NCI-H1694 (cell line): Measurements from ENCODE around the gene PTGR3.

Source experiments
- DNase-seq: peaks from one replicate; lab custom pipeline; 2025; lab: John Stamatoyannopoulos, UW

PTGR3 gene

DNA sequence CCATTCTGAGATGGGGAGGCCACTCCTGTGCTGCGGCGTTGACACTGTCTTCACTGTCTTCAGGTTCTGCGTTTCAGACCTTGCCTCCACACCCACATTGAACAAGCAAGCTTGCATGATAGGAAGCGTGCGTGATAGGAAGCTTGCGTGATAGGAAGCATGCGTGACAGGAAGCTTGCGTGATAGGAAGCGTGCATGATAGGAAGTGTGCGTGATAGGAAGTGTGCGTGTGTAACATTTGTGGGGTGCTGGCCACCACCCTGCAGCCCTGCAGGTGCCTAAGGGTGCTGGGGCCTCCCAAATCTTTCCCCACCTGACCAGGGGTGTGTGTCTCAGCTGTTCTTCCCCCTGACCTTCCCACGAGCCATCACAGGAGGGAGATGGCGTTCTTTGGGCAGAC is 27.0 kb upstream of the PTGR3 start:
- no peak for DNase-seq

DNA sequence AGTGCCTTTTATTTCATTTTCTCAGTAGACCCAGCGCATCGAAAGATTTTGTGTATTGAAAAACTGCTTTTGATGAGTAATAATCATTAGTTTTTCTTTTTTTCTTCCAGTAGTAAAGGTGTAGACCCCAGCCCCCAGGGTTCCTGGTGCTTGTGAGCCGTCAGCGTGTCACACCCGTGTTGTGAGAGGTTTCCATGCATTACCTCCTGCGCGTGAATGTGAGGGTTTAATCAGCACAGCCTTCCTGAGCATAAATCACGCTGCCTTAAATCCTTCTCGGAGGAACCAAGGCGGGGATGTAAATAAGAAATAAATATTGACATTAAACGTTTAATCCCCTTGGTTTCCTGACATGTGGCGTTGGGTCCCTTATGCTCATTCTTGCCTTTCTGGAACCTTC is 26.0 kb upstream of the PTGR3 start:
- no peak for DNase-seq

DNA sequence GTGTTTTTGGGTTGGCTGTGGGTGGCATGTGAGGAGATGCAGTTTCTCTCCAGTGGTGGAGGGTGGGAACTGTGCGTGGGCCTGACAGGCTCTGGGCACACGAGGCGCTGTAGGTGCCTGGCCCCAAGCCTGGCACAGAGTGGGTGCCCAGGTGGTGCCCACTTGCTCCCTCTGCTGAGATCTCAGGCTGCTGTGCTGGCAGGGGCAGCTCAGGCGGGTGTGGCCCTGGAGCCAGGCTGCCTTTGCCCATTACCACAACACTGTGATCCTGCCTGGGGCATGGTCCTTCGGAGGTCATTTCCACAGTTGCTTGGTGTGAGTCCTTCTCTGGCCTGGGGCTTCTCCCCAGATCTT is 22.1 kb upstream of the PTGR3 start:
- DNase-seq, result no peak

DNA sequence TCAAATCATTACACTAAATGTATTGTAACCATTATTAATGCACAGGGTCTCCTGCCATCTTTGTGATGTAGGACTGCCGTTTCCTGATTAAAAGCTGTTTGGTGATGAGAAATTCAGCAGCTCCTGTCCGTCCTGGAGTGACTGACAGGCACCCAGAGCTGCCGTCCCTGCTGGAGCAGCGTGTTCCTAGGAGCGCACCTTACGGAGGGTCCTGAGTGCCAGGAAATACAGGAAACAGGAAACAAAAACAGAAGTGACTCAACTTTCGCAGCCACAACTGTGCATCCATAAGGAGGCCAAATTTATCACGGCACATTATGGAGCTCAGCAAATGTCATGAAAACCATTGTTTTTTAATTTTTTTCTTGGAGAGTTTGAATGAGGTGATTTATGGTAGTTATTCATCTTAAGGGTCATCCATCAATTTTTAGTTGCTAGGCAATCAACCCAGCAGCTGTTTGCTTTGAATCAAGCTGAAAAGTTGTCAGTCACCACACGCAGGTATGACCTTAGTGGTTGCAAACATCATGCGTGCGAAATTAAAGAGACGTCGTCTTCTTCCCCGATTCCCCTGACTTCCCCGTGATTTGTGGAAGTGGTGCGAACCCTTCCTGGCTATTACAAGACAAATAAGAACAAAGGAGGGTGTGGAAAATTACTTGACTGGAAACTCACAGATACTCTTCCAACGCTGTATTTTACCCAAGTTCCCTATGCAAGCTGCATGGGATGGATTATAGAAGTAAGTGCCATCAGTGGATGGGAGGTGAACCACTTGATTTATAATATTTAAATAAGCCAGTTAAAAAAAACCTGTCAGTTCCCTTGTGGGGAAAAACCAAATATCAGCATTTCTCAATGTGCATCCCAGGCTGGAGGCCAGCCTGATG is 21.5 kb upstream of the PTGR3 start:
- DNase-seq, result no peak

DNA sequence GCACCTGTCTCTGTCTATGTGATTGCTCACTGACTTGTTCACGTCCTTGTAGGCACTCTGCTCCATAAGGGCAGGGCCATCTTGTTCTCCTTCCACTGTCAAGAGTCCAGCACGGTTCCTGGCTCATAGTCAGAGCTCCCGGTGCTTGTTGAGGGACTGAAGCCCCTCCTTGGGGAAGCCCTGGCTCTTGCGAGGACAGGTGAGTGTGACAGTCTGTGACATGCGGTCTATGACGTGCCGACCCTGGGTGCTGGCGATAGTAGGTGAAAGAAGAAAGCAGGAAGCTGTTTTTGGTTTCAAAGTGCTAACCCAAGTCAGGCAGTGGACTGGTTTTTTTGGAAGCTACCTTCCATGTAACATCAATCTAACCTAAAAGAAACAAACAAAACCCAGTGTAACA is 20.5 kb upstream of the PTGR3 start:
- no peak for DNase-seq

DNA sequence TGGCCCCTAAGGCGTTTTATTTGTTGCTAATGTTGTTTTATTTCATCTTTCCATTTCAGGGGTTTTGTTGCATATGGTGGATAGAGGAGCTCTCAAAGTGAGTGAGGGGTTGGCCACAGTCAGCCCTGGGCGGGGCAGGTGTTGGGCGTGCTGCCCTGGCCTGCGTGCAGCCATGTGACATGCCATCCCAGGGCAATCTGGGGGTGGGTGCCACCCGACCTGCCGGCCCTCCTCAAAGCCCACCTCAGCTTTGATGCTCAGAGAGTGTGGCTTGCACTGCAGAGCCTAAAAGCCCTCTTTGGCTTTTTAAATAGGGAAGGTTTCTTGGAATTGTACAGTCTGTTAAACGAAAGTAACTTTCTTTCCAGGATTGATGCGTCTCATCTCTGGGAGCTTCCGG is 20.0 kb upstream of the PTGR3 start:
- DNase-seq, result no peak

DNA sequence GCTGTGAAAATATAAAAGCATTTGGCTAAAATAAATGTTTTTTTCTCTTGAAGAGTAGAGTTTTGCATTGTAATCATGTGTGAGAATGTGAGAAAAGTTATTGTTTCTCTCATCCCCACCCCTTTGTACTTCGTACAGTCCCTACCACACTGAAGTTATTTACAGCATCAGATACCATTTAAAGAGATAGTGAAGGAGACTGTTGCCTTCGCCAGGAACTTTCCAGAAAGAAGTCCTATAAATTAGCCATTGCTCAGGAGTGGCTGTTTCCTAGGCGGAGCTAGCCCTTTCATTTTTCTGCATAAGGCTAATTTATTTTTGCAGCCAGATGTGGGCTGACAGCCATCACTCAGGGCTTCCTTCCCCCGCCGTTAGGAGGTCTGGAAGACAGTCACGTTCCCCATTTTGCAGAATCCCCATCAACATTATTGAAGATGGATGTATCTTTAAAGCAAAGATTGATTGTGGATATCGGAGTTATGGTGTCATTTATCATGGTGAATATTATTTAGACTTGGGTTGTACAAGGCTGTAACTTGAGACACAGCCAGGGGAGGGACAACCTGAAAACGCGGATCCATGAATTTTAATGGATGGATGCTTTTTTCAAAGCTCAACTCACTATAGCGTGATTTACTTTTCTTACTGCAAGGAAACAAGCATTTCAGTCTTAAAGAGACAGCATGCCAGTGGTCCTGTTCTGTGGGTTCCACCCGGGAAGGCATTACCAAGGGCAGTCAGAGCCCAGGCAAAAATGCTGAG is 18.8 kb upstream of the PTGR3 start:
- DNase-seq, result no peak

DNA sequence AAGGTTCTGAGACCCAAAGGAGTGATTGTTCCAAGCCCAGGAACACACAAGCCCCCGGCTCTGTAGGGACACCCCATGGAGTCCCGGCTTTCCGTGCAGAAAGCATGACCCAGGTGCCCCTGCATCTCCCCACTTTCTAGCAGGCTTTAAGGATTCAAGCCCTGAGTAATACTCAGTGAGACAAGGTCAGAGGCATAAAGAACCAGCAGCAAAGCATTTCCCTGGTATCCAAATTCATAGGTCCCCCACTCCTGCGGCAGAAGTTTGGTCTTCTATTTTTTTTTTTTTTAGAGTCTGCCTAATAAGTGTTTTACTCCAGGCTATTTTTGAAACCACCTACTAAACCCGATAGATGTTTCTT is 18.0 kb upstream of the PTGR3 start:
- no peak for DNase-seq

DNA sequence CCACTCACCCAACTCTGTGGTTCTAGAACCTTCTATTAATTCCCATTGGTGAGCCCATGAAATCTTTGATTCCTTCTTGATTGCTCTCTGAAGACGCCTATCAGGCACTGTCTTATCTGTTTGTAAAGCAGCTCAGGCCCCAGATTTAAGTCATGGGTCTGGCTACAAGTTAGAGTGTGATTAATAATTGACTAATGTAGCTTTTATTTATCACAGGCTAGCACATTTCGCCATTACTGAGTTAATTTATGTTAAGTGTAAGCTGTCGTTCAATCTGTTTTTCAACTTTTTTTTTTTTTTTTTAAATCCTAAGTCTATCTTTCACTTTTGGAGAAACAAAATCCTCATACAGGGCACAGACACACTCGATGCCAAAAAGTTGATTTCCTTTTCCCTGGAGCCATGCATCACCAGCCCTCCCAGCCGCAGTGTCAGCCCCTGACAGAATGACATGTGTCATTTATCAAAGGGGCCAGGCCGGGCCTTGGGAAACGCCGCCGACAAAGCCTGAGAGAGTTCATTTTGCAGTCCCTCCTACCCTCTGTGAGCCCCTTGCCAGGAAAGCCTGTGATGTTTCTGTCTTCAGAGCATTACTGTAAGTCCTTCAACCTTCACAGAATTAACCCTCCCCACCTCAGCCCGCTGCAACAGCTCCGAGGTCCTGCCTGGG is 17.5 kb upstream of the PTGR3 start:
- DNase-seq, result no peak

DNA sequence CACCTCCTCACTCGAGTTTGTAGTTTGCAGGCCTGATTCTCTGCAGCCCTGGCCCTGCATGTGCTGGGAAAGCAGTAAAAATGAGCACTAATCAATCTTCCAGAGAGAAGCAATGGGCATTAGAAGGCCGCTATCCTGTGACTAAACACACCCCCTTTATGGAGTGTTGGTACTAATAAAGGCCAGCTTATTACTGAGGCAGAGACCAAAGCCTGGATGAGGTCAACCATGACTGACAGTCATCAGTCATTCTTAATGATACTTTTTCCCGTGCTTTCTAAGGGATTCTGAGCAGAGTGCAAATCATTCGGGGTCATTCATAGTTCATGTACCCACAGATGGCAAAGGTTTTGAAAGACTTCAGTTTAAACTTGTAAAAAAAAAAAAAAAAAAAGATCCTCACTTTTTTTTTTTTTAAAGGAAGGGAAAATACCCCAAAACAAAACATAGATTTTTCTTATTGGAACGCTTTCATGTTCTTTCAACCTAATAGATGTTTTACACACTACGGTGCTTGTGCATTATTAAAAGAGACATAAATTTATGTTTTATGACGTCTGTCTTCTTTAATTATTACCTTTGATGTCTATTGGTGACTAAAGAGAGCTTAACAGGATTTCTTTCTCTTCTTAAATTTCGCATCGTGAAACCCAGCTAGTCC is 14.9 kb upstream of the PTGR3 start:
- no peak for DNase-seq

DNA sequence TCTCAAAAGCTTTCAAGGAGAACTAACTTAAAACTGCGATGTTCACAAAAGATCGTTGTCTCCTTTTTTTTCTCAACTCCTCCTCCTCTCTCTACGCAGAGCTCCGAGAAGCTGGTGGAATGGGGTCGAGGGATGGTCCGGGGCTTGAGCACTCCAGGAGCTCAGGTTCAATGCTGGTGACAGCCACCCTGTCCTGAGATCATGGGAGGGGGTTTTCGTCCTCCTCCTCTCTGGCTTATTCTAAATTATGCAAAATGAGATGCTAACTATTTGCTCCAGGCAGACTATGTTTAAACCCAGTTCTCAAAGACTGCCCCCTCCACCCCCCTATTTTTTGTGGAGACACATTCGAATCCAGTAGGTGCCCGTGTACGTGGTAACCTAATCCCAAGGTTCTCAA is 13.5 kb upstream of the PTGR3 start:
- no peak for DNase-seq

DNA sequence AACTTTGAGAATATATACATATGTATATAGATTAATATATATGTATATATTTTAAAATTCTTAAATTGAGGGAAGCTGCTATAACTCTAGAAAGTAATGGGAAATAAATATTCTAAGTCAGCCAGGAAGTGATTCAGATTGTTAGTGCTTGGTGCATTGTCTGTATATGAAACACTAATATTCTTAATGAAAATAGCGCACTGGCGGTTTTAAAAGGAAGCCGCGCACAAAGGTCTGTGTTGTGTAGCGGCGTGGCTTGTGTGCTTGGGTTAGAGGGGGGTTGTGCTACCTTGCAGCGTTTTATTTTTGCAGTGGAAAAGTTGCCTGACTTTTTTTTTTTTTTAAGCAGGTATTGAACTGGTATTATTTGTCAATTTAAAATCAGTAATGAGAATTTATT is 13.0 kb upstream of the PTGR3 start:
- no peak for DNase-seq

DNA sequence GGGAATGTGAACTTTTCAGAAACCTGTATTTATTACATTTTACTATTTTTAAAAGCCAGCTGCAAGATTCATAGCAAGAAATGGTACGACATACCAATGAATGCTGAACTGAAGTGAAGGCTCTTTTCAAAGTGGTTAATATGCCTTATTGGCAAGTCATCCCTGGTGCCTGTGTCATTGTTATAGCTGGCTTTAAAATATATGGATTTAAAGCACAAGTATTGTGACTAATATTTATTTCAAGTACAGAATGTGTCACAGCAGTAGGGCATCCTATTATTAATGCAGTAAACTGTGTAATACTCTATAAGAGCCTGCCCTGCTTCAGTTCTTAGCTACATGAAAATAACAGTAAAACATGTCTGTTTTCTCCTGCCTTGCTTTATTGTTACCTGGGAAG is 12.5 kb upstream of the PTGR3 start:
- DNase-seq, result no peak

DNA sequence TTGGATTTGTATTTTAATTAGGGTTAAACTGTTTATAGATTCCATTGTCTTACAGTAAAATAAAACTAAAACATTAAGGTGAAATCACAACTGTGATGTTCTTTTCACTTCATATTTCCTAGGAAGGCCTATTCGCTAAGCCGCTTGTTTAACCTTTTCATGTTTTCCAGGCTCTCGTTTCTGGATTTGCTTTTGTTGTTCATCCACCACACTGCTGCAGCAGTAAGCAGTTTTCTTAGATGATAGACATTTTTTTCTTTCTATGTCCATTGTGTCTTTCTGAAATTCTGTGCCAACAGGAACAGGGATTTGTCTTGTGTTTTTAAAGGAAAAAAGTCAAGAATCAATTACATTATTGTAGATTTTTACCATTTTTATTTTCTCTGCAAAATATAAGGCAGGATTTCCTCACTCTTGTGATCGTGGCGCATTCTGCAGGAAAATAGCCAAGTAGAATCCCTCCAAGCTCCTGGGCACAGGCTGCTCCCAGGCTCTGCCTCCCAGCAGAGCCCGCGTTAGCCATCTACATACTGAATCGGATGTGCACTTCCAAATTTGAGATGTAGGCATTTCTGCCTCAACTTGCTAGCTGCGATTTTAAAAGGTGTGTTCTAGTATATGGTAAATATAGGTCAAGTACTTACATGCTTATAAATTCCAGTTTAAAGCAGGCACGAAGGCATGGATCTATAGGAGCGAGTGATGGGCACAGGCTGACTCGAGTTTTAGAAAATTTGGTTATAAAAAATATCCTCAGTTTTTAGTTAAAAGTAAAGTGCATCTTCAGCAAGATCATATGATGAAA is 11.8 kb upstream of the PTGR3 start:
- no peak for DNase-seq

DNA sequence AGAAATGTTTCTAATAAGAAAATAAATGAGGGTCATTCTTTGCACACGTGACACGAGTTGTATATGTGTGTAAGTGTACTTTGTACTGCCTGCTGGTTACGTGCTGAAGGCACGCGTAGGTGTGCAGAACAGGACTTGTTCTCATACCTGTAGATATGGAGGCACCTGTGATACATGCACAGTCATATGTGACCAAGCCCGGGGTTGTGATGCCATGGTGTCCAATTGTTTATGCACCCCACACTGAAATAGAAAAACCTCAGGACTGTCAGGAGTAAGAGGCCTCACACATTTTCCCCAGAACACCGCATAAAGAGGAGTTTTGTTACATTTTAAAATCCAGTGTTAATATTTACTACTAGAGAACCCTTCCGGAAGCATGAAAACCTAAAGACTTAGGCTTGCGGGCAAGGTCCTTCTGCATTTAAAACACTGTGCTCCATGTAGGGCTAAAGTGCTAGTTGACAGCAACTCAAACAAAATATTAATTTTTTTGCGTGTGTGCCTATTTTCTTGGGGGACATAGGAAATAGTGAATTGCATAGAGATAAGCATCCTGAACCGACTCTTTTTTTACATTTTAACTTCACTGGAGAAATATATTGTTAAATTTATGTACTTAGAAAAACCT is 10.9 kb upstream of the PTGR3 start:
- no peak for DNase-seq

DNA sequence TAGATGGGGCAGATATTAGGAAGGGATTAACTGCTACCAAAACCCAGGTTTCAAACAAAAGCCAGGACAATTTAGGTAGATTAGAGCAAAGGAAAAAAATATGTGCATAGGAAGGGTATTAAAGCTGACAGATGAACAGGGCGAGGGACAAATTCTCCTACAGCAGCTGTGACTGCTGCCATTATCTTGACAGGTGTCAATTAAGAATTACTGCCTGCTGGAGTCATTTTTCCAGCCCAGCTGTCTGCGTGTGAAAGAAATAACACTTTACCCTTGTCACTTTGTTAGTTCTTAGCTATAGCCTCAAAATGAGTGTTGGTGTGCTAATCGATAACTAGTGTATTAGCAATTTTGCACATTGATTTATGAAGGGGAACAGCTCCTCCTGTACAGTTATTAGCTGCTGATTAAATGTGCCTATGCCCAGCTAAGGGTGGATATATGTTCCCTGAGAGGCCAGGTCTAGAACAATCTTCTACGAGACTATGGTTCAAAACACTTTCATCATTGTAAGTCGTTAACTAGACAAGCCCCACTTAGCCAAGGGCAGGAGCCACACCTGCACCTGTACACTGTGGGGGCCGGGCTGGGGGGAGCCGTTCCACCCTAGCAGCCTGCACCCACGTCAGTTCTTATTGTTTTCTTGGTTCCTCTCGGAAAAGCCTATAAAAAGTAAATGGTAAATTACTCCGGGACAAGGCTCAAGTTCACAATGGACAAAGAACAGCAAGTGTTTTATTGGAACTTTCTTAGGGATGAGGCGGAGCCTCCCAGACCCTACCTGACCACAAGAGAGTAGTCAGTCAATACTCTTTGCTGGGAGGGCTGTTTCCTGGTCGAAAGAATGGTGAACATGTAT is 9.4 kb upstream of the PTGR3 start:
- DNase-seq, result peak; percentile 47

DNA sequence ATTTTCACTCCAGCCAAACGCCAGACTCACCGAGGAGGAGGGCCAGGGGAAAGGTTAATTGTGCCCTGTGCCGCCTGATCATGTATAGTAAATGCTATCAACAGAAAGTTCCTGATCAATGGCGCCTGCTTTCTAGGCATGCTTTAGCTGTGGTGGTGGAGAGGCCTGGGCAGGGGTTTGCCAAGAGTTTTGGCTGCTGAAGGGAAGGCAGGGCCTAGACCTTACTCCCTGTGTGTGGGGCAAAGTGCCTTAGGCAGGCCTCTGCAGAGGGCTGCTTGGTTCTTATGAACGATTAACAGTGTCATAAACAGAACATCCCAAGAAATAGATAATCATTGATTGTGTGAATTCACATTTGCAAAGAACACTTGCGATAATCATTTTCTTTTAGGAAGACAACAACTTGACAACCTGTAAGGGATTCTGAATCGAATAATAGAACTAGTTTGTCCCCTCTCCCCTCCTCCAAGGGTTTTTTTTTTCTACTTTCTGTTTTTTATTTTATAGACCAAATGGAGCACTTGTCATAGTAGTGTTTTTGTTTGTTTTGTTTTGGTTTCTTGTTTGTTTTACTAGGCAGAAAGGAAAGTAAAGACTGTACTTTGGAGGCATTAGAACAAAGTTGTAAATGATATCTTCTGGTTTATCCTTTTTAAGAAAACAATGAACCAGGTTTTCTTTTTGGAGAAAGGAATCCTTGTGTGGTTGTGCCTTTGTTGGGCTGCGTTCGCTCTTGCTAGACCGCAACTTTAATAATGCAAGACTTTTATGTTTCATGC is 8.2 kb upstream of the PTGR3 start:
- DNase-seq, result no peak

DNA sequence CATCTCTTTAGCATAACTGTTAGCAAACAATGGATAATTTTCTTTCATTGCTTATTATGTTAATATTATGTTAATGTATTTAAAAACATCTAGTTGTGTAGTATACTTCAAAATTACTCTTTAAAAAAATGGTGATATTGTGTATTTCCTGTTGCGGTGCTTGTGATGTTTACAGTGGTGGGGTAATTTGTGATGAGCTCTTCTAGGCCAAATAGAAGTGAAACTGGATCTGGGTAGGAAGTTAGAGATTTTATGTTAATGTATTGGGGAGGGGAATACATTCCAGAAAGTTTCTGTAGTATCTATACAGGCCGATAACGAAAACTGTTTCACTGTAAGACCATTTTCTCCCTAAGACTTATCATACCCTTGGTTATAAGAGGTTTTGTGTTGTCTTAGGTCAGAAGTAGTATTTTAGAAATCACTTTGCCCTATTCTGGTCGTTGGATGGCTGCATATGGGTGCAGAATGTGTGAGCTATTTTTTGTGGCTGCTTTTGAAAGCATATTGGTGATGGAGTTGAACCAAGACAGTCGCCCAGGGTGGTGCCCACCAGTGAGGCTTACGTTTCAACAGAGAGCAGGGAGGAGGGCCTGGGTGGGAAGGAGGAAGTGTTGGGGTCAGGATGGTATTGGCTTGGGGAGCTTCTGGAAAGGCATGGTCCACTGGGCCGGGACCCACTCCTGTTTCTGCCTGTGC is 7.4 kb upstream of the PTGR3 start:
- no peak for DNase-seq

DNA sequence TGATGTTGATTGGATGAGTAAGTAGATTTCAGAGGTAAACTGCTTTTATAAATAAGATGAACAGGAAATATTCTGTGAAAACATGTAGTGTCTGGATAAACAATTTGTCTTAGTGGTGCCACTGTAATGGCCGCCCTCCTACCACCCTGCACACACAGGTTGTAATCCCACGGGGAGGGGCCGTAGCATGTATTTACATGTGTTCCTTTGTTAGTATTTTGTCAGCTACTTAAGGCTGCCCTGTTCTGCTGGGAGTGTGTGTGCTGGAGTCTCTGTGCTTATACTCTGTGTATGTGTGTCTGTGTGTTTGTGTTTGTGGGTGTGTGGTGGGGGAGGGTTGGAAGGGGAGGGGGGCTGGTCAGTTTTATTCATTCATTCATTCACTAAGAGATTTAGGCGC is 6.7 kb upstream of the PTGR3 start:
- DNase-seq, result no peak
